Putamen (tissue), 1 donor: ENCODE results near the gene UBASH3B.
"Not testable (repeated sequence)": the region's sequence is repeated elsewhere in the genome, so short reads cannot be mapped to it uniquely, and the experiment has no call there.

Experiments used
- DNase-seq: peaks from one replicate; pipeline ENCODE4 v3.0.0-alpha.2; 2016; ENCODE audit warnings: low spot score

Gene UBASH3B

GRCh38 chr11:122852074-122852795 is 196.7 kb downstream of the UBASH3B start:
- DNase-seq = peak; percentile 74

- DNase-seq = no peak
Measured at GRCh38 chr11:122852796-122853160, 197.3 kb downstream of the UBASH3B start.

GRCh38 chr11:122853261-122853660 is 197.7 kb downstream of the UBASH3B start:
- DNase-seq = no peak

- DNase-seq = peak; percentile 61
Measured at GRCh38 chr11:122853971-122854446, 198.5 kb downstream of the UBASH3B start.

GRCh38 chr11:122861631-122862030 is 206.1 kb downstream of the UBASH3B start:
- DNase-seq = no peak

- DNase-seq = no peak
Measured at GRCh38 chr11:122862091-122862490, 206.6 kb downstream of the UBASH3B start.

- DNase-seq = not testable (repeated sequence)
Measured at GRCh38 chr11:122863154-122863553, 207.6 kb downstream of the UBASH3B start.

- no peak for DNase-seq
Measured at GRCh38 chr11:122863704-122864326, 208.3 kb downstream of the UBASH3B start.
